Measurements from ENCODE around the gene ANKRD33.

DNA sequence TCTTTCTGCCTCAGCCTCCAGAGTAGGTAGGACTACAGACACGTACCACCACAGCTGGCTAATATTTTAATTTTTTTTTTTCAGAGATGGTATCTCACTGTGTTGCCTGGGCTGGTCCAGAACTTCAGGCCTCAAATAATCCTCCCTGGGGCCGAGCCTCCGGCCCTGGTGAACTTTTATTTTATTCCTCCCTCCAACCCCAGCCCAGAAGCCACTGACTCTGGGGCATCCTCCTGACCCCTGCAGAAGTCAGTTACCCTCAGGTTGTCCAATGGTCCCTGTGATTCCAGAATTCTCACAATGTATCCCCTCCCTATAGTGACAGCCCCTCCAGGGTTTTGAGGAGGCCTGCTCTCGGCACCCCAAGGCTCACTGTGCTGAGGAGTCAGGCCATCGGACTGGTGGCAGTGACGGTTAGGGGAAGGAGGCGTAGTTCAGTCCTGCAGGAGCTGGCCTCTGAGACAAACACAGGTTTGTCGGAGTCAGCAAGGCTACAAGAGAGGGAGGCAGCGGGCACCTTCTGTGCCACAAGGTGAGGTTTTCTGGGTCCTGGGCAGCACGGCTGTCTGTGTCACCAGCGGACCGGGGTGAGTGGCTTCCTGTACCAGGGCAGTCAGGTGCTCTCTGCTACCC lies 20.0 kb upstream of the ANKRD33 start:
- TF ChIP-seq FOSL1 (IDR thresholded peaks at IDR 0.05; ENCODE audit: insufficient read depth, low read depth, low read length), result no peak
- TF ChIP-seq, protein P1, sequence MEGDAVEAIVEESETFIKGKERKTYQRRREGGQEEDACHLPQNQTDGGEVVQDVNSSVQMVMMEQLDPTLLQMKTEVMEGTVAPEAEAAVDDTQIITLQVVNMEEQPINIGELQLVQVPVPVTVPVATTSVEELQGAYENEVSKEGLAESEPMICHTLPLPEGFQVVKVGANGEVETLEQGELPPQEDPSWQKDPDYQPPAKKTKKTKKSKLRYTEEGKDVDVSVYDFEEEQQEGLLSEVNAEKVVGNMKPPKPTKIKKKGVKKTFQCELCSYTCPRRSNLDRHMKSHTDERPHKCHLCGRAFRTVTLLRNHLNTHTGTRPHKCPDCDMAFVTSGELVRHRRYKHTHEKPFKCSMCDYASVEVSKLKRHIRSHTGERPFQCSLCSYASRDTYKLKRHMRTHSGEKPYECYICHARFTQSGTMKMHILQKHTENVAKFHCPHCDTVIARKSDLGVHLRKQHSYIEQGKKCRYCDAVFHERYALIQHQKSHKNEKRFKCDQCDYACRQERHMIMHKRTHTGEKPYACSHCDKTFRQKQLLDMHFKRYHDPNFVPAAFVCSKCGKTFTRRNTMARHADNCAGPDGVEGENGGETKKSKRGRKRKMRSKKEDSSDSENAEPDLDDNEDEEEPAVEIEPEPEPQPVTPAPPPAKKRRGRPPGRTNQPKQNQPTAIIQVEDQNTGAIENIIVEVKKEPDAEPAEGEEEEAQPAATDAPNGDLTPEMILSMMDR (IDR thresholded peaks at IDR 0.05; ENCODE audit: control extremely low read depth in 1 of 3, insufficient read depth in 1 of 3, low read depth in 1 of 3, low read length in 3 of 3), result no peak
- TF ChIP-seq RAD21 (IDR thresholded peaks at IDR 0.05 in 1 of 2, conservative IDR thresholded peaks at IDR 0.05 in 1 of 2; ENCODE audit: low read depth in 2 of 2, low read length in 2 of 2), result no peak
- no peak for TF ChIP-seq EZH2 (IDR thresholded peaks at IDR 0.05; ENCODE audit: low read depth, low read length, severe bottlenecking)
- TF ChIP-seq SIN3A (conservative IDR thresholded peaks at IDR 0.05 in 1 of 2, IDR thresholded peaks at IDR 0.05 in 1 of 2; ENCODE audit: low read depth in 1 of 2, low read length in 2 of 2), result no peak
- no peak for TF ChIP-seq POLR2AphosphoS5 (IDR thresholded peaks at IDR 0.05; ENCODE audit: low read depth, low read length)
- TF ChIP-seq TBP (IDR thresholded peaks at IDR 0.05; ENCODE audit: low read depth, low read length), result no peak
- no peak for TF ChIP-seq POLR2A (IDR thresholded peaks at IDR 0.05; ENCODE audit: control extremely low read depth in 1 of 2, low read depth in 2 of 2, low read length in 2 of 2)
- TF ChIP-seq ZNF274 (IDR thresholded peaks at IDR 0.05; ENCODE audit: borderline replicate concordance, extremely low read depth, low read length), result no peak
- TF ChIP-seq CEBPB (IDR thresholded peaks at IDR 0.05; ENCODE audit: low read depth, low read length), result no peak
- TF ChIP-seq, protein P2, sequence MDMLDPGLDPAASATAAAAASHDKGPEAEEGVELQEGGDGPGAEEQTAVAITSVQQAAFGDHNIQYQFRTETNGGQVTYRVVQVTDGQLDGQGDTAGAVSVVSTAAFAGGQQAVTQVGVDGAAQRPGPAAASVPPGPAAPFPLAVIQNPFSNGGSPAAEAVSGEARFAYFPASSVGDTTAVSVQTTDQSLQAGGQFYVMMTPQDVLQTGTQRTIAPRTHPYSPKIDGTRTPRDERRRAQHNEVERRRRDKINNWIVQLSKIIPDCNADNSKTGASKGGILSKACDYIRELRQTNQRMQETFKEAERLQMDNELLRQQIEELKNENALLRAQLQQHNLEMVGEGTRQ (IDR thresholded peaks at IDR 0.05; ENCODE audit: low read length), result no peak
- TF ChIP-seq EP300 (IDR thresholded peaks at IDR 0.05; ENCODE audit: borderline replicate concordance in 1 of 2, low read depth in 2 of 2, low read length in 2 of 2), result no peak
- no peak for TF ChIP-seq BRCA1 (IDR thresholded peaks at IDR 0.05; ENCODE audit: low read depth, low read length)
- no peak for TF ChIP-seq JUN (IDR thresholded peaks at IDR 0.05; ENCODE audit: low read depth, low read length)

Measured in H1 (cell line).